CD4-positive, alpha-beta T cell treated with Interleukin-21 for 1 hour (primary cell): ENCODE results near the gene CFAP46.
"Not testable (repeated sequence)": the region's sequence is repeated elsewhere in the genome, so short reads cannot be mapped to it uniquely, and the experiment has no call there.

Experiments used
- DNase-seq: peaks from one replicate; pipeline ENCODE4 v3.0.0-alpha.2; 2020

CFAP46 gene

DNA sequence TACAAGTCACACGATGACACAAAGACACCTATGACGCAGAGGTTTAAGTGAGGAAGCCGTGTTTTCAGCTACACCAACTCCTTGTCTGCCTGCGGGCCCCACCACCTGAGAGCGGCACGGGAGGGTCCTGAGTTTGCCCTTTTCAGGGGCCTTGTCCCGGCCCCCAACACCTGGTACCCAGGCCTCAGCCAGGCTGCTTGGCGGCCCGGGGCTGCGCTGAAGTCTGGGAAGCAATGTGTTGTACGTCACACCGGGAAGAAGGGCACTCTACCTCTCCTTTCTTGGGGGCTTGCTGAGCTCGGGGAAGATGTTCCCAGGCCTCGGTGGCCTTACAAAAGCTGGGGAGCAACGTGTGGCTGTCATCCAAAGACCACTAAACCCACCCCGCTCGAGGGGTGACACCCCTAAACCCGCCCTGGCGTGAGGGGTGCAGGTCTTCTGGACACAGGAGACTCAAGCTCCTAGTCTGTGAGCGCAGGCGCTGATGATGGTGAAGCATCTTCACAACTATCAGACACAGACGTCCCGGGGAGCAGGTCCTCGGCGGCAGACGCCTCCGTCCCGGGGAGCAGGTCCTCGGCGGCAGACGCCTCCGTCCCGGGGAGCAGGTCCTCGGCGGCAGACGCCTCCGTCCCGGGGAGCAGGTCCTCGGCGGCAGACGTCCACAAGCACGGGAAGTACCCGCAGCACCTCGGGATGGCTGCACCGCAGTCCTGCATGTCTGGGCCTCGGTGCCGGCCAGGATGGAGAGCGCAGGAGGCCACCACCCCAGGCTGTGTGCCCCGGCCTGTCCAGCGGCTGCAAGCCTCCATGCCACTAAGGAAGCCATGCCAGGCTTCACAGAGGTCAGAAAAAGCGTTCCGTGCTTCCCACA is 15.4 kb downstream of the CFAP46 start:
- DNase-seq = no peak

DNA sequence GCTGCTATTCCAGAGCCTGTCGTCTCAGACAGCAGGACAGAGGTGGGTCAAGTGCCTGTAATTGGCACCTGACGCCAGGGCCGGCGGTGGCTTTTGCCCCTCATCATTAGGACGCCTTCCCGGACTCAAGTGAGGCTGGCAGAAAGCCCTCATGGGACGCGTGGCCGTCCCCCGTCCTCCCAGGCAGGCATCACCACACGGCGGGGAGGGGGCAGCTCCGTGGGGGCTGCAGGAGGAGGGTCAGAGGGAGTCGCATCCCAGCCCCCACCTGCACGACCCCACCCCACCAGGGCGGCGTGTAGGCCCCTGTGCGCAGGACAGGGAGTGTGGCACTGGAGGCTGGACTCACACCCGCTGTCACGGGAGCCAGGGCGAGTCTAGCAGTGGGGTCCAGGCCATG is 16.3 kb downstream of the CFAP46 start:
- DNase-seq = no peak

DNA sequence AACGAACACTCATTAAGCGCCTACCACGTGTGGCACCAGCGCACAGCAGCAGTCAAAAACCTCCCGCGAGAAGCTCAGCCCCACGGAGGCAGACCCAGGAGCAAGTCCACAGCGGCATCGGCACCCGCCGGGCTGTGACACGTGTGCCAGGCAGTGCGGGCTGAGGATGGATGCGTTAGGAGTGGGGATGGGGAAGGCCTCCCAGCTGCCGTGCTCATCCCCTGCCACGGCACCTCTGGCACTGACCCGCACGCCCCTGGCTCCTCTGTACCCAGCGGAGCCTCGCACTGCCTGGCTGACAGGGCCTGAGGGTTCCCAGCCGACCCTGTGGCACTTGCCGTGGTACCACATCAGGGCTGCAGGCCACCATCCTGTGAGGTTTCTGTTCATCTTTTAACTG is 16.8 kb downstream of the CFAP46 start:
- no peak for DNase-seq

DNA sequence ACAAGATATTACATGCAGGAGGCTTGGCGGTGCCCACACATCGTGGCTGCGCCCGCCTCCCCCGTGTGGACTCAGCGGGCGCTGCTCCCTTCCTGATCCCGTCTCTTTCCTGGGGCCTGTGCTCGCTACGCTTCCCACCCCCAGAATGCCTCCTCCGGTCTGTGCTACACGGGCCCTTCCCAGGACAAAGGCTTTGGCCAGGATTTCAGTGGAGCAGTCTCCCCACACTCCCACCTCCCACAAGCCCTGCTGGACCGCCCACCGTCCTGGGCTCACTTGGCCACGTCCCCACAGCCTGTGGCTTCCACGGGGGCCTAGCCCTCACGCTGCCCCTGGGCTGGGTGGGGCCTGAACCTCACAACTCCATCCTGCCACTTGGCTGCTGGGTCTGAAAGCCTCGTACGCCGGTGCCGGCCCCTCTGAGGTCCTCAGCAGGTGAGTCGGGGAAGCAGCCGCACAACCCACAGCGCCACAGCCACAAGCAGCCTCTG is 17.3 kb downstream of the CFAP46 start:
- no peak for DNase-seq

DNA sequence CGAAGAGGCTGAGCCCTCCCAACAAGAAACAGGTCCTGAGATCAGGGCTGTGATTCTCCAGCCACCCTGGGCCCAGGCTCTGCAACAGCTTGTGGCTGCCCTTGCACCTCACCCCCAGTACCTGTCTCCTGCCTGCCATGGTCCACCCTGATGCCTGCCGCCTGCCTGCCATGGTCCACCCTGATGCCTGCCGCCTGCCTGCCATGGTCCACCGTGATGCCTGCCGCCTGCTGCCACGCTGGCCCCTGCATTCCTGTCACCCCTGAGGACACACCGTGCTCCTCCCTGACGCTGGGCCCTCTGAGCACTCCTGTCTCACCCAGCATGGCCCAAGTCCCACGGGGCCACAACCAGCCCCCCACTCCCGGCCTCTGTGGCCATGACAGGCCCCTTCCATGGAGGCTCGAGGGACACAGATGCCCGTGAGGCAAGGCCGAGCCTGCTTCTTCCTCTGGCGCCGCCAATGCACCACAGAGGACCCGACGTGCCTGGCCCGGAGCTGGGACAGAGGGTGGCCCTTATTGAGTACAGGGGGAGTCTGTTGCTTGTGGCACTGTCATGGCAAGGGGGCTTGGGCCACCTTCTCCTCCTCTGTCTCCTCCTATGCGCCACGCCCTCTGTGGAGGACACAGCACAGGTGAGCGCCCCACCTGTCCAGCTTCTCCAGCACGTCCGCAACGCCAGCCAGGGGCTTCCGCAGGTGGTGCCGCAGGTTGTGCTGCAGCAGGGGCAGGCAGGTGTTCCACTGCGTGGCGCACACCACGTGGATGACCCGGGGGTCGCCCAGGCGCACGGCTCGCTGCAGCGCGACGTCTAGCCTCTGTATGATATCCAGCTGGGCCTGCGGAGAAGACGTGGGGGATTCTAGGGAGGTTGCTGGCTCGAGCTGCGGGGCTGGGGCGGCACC is 18.1 kb downstream of the CFAP46 start:
- DNase-seq = no peak

DNA sequence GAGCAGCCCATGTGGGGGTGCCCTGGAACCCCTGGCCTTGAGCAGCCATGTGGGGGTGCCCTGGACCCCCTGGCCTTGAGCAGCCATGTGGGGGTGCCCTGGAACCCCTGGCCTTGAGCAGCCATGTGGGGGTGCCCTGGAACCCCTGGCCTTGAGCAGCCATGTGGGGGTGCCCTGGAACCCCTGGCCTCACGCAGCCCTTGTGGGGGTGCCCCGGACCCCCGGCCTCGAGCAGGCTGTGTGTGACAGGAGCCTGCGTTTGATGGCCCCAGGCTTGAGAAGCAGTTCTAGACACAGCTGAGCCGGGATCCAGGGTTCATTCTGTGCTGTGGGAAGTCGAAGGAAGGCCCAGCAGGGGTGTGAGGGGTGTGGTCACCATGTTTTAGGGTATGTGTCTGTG is 19.0 kb downstream of the CFAP46 start:
- DNase-seq = not testable (repeated sequence)

DNA sequence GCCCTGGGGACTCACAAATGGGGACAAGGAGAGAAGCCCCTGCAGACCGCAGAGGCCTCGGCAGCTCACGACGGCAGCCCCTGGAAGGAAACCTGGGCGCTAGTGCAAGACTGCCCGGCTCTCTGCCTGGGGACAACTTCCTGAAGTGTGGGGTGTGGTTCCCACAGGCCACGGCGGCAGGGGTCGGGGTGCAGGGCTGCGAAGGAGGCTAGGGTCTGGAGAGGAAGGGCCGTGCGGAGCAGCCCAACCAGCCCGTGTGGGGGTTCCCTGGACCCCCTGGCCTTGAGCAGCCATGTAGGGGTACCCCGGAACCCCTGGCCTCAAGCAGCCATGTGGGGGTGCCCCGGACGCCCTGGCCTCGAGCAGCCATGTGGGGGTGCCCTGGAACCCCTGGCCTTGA is 19.5 kb downstream of the CFAP46 start:
- DNase-seq = no peak

DNA sequence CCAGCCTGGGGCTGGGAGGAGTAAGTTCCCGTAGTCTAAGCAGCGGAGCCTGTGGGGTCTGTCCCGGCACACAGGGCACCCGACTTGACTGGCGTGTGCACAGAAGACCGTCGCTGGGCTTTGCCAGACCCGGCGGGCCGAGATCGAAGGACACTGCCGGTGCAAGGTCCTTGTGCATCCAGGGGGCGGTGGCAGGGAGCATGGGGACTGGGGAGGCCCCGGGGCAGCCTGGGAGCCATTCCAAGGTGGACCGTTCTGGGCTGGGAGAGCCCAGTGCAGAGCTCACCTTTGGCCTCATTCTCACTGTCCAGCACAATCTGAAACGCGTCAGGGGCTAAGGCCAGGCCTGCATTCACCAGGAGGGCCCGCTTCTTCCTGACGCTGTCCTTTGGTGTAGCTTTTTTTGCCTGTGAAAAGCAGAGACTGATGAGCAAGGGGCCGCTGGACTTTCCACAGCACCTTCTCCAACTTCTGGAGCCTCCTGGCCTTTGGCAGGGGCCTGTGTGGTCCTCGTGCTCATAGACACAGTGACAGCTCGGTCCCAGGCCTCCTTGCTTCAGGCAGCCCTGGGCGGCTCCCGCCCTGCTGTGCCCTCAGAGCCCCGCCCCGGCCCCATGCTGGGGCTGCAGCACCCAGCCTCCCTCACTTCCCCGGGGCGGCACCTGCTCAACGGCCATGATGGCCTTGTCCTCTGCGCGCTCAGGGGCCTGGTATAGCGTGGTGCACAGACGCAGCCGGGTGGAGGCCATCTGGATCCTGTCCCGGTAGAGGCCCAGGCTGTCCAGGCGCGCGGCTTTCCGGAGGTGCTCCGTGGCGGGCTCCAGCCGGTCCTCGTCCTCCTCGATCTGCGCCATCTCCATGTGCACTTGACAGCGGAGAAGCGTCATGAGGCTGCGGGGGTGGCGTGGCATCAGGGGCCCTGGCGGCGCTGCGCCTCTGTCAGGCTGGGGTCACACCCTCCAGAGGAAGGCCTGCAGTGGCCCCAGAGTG is 20.3 kb downstream of the CFAP46 start:
- DNase-seq = no peak

DNA sequence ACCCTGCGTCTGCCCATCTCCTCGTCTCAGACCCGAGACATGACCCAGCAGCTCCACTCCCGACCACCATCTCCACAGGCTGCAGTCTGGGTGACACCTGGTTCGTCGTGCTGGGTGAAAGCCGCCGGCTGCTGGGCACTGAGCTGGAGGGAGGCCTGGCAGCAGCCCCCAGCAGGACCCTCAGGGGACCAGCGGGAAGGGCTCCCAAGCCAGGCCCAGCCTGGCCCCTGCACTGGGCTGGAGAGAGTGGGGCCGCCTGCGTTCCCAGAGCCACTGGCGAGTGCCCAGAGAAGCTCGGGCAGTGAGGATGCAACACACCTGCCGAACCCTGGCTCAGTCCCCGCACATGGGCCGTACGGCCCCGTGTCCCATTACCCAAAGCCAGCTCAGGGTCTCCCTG is 21.3 kb downstream of the CFAP46 start:
- no peak for DNase-seq

DNA sequence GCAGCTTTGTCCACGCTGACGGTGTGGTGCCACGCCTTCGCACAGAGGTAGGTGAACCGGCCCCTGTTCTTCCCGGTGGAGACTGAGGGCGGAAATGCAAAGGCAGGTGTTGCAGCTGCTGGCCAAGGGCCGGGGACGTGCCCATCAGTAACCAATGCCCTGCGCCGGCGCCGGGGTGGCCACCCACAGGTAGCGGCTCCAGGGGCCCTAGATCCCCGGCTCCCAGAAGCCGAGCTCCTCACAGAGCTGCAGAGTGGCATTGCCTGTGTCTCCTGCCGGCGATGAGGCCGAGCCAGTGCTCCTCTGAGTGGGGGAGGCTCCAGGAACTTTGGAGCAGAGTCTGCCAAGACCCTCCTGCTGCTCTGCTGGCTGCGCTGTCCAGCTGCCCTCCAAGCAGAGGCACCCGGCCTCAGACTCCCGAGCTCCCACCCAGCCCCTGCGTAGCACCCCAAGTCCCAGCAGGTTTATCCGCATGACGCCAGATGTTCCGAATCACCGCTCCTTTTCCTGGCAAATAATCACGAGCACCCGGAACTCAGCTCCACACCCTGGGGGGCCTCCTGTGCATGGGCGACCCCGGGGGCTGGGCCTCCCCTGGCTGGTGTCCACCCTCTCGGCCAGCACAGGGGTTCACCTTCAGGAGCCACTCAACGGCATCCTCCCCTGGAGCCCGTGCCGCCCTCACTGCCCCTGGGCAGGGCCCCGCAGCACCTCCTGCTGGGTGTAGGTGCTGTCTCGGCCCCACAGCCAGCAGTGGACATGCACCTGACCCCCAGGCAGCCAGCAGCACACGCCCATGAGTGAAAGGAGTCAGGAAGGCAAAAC is 22.1 kb downstream of the CFAP46 start:
- DNase-seq = no peak

DNA sequence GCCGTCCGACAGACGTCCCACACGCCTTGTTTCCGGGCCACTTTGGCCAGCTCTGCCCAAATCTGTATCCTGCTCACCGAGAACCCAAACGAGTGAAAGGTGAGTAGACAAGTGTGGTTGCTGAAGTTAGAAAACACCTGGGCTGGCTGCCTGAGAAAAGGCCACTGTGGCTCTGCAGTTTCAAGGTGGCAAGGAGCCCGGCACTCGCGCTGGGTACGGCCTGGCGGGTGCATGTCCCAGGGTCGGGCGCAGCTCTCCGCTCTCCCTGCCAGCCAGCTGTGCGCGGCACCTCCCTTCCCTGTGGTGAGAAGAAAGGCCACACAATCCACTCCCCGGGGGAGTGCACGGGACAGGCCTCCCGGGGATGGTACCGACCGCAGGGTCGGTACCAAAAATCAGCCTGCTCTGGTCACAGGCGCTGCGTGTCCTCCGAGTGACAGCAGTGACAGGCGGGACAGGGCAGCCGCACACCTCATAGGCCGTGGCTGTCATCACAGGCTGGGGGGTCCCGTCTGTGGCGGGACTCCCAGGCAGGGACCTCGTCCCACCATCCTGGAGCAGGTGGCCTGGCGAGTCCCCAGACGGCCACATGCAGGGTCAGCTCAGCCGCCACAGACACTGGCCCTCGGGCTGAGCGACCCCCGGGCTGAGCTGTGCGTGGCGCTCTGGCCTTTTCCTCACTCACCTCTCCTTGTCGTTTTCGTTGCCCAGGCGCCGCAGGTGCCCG is 22.8 kb downstream of the CFAP46 start:
- DNase-seq = no peak

DNA sequence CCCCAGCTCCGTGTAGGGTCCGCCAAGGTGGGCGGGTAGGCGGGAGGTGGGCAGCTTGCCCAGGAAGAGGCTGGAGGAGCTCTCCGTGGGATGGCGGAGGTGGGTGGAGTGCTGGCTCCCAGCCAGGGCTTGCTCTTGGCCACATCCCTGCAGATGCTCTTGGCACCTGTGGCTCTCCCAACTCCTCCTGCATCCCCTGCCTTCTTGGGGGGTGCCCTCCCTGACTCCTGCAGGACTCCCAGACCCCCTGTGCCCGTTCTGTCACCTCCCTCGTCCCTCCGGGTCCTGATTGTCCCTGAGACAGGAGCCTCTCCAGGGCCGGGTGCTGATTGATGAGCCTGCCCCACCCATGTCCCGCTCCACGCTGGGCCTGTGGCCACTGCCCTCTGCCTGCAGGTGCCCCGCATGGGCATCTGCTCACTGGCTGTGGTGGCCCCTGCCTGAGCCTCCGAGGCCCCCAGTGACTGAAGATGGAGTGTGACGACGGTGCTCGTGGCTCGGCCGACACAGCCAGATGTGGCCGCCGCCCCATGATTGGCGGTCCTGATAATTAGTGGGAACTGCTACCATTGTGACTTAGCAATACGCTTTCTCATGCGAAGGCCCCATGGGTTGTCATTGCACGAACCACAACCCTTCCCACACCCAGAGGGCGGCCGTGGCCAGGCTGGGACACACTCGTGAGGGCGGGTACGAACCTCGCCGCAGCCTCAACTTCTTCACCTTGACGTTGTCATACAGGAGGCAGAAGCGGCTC is 23.6 kb downstream of the CFAP46 start:
- no peak for DNase-seq

DNA sequence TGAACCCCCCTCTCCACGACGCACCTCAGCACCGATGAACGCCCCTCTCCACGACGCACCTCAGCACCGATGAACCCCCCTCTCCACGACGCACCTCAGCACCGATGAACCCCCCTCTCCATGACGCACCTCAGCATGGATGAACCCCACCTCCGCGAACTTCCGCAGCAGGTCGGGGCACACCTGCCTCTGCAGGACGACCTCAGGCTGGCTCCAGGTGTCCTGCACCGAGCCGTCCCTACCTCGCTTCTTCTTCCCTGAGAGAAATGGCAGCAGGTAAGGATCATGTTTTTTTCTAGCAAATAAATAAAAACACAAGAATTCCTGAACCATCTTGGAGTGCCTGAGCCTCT is 24.1 kb downstream of the CFAP46 start:
- no peak for DNase-seq

DNA sequence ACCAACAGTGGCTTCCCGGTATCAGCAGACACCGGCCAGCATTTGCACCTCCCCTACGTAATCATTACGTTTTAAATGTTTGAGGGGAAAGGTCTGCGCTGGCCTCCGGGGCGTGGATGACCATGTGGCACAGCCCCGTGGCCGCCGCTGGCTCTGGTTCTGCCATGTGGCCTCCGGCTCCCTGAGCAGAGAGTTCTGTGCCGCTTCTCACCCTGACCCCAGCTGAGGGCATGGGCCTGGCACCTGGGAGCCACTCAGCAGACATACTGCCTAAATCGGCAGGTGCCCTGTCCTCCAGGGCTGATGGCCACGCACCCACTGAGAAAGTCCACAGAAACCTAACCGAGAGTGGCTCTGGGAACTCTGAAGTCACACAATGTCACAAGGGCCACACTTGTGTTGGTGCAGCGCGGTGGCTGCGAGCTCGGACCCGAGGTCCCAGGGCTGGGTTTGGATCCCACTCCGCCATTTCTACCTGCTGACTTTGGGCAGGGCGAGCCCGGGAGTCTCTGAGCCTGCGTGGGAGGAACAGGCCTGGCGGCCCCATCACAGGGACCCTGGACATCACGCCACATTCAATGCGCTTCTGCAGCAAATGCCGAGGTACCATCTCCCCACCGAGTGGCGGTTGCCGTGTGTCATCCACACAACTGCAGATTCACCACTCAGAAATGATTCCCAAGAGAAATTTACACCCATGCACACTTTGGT is 25.3 kb downstream of the CFAP46 start:
- DNase-seq = no peak

DNA sequence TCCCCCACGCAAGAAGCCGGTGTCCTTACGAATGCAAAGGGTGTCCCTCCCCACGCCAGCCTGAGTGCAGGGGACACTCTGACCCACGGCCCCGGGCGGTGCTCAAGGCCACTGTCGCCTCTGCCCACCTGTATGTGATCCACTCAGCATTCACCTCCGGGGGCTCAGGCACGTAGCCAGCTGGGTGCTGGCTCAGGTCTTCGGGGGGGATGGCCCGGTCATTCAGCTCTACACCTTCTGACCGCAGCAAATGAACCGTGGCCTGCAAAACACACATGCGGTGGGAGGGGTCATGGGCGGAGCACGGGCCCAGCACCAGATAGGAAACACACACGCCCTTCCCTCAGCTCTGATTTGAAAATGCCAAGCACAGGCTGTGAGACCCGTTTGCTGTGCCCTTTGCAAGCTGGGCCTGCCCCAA is 25.9 kb downstream of the CFAP46 start:
- no peak for DNase-seq

DNA sequence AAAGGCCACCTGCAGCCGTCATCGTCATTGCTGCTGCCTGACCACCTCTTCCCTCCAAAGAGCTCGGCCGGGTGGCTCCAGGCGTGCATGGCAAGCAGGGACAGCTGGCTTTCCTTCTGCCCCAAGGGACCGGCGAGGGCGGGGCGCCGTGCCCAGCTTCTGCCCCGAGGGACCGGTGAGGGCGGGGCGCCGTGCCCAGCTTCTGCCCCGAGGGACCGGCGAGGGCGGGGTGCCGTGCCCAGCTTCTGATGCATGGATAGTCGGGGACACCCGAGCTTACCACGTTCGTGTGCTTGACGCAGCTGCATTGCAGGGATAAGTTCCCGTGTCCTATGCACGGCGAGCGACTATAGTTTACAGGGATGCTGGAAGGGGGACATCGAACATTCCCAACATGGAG is 27.0 kb downstream of the CFAP46 start:
- DNase-seq = no peak

DNA sequence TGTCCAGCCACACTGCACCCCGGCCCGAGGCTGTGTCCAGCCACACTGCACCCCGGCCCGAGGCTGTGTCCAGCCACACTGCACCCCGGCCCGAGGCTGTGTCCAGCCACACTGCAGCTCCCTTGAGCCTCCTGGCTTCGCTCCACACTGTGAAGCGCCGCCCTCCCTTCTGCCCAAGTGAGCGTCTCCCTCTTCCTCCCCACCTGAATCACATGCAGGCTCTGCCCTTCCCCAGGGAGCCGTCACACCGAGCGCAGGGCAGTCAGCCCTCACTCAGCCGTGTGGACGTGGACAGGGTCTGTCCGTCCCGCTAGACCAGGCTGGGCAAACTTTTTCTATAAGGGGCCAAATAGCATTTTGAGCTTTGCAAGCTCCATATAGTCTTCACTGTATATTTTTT is 27.6 kb downstream of the CFAP46 start:
- DNase-seq = no peak

DNA sequence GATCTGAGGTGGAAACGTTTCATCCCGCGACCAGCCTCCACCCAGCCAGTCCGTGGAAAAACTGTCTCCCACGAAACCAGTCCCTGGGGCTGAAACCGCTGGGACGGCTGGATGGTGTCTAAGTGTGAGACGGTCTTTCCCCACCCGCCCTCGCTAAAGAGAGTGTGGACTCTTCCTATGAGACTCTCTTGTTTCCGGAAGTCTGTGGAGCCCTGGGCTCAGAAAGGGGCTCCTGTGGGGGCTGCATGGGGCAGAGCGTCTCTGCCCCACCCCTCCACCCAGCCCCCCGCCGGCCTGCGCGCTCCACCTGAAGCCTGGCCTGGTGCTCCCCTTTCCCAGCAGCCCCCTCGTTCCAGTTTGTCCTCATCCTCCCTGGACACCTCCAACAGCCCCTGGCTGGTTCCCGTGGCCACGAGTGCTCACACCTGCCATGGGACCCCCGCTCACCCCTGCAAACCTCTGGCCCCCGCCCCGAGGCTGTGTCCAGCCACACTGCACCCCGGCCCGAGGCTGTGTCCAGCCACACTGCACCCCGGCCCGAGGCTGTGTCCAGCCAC is 28.7 kb downstream of the CFAP46 start:
- DNase-seq = no peak
